ENCODE data around the gene TMEM150C. TPM values are rescaled to one million over a fixed set of nuclear protein-coding genes. Genes with fewer than 3 reads are reported as not detected.
A peak's percentile ranks its signal among the peaks of the same experiment; 100 is the strongest.
"Not testable (repeated sequence)": the region's sequence is repeated elsewhere in the genome, so short reads cannot be mapped to it uniquely, and the experiment has no call there.

TMEM150C gene
- total RNA-seq, 1 donor from 2014 or later: 10.6 TPM

DNA sequence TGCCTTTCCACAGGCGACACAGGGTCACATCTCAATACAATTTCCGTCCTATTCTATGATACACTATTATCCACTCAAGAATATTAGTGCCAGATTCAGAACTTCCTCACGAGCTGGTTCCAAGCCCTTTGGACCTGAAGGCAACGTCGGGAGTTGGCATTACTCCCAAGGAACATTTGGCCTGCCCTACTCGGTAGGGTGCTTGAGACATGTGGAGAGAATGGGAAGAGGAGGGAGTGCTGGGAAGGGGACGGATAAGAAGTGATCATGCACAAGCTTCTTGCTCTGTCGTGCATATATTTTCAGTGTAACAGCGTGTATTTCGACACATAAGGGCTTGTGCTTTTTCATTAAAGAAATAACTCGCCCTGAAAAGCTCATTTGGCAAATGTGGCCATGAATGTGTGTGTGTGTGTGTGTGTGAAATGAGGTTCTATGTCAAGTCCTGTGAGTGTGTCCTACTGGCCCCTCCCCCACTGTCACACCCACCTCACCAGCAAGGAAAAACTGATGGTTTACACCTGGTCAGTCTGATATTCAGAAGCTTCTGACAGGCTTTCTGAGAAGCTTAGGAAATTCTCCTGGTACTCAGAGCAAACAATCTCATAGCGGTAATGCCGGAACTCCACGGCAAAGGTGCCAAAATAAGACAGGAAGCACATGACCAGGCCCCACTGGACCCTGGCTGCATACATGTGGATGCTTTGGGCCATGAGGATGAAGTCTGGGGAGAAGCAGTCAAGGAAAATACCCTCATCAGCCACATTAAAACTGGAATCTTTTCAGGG, 76.6 kb downstream of the TMEM150C start:
- intact Hi-C loops (cut with DNase I): no loop called here
- Histone ChIP-seq H3K27me3 (no peaks in the 10 kb centered on the region), H3K9me3 (no peaks in the 10 kb centered on the region), H3K4me3 (no peak overlapping the region), H3K4me1 (no peaks in the 10 kb centered on the region), H3K36me3 (no peaks in the 10 kb centered on the region), H3K27ac (no peak overlapping the region)
- no peak for DNase-seq (ENCODE audit: extremely low spot score in 2 of 2)
- no peak for TF ChIP-seq POLR2AphosphoS5 (IDR thresholded peaks at IDR 0.05; ENCODE audit: insufficient read depth in 1 of 2, low read depth in 1 of 2)
- no peak for TF ChIP-seq CTCF (IDR thresholded peaks at IDR 0.05)

DNA sequence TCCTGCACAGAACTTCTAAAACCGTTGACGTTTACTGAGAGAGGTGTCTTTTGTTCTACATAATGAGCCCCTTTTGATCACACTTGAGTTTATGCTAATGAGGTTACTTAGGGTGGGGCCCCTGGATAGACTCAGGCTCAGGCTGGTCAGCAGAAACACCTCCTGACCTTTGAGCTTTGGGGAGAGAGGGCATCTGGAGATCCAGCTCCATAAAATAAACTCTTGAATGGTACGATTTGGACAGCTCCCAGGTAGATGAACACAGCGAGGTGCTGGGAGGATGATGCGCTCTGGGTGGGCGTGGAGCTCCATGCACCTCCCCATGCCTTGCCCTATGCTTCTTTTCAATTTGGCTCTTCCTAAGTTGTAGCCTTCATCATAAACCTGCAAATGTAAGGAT, 79.4 kb downstream of the TMEM150C start:
- H3K4me3 ChIP-seq: no peak overlapping the region
- no peak for TF ChIP-seq CTCF (IDR thresholded peaks at IDR 0.05)
- no peak for TF ChIP-seq POLR2AphosphoS5 (IDR thresholded peaks at IDR 0.05; ENCODE audit: insufficient read depth in 1 of 2, low read depth in 1 of 2)
- no peak for TF ChIP-seq POLR2A (IDR thresholded peaks at IDR 0.05)
- H3K27me3 ChIP-seq: no peaks in the 10 kb centered on the region
- H3K9me3 ChIP-seq: no peaks in the 10 kb centered on the region
- intact Hi-C loops (cut with DNase I): no loop called here
- no peak overlapping the region for H3K27ac ChIP-seq
- H3K4me1 ChIP-seq: no peaks in the 10 kb centered on the region
- H3K36me3 ChIP-seq: no peaks in the 10 kb centered on the region
- no peak for DNase-seq (ENCODE audit: extremely low spot score in 2 of 2)

DNA sequence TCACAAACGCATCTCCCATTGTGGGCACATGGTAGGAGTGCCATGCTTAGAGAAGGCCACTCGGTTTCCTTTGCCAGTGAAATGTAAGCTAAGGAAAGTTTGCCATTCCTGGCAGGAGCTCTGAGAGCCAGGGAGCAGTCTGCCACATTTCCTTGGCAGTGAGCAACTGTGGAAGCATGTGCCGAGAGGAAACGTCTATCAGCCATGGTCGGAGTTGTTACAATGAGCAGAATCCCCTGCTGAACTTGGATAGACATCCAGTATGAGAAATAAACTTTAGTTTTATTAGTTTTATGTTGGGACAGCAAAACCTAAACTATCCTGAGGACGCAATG, 80.3 kb downstream of the TMEM150C start:
- H3K36me3 ChIP-seq: no peaks in the 10 kb centered on the region
- intact Hi-C loops (cut with DNase I): no loop called here
- no peak overlapping the region for H3K4me3 ChIP-seq
- TF ChIP-seq POLR2AphosphoS5 (IDR thresholded peaks at IDR 0.05; ENCODE audit: insufficient read depth in 1 of 2, low read depth in 1 of 2) (no peak), POLR2A (IDR thresholded peaks at IDR 0.05) (no peak), CTCF (IDR thresholded peaks at IDR 0.05) (no peak)
- no peaks in the 10 kb centered on the region for H3K27me3 ChIP-seq
- no peak for DNase-seq (ENCODE audit: extremely low spot score in 2 of 2)
- H3K9me3 ChIP-seq: no peaks in the 10 kb centered on the region
- H3K27ac ChIP-seq: no peak overlapping the region
- no peaks in the 10 kb centered on the region for H3K4me1 ChIP-seq

DNA sequence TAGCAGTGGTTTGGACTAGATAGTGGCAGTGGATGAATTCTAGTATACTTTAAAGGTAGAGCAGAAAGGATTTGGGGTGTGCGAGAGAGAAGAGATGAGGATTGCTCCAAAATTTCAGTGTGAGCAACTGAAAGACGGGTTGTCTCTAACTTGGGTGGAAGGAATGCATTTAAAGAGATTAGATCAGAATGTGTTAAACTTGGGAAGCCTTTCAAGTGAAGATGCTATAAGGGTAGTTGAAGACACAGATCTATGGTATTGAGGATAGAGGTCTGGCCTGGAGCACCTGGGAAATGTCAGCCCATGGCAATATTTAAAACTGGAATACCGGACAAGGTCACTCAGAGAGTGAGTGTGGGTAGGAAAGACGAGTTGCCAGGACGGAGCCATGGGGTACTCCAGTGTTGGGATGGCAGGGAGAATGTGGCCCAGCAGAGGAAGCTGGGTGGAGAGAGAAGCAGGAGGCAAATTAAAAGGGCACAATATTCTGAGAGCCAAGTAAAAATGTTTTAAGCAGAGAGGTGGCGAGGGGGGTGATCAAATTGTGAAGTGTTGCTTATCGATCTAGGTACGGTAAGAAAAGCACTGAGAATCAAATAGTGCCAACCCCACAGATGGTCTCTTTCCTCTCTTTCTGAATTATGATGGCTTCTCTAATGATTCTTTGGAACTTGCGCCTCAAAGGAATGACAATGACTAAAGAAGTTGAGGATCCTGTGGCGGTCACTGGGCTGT, 80.8 kb downstream of the TMEM150C start:
- no peak for DNase-seq (ENCODE audit: extremely low spot score in 2 of 2)
- TF ChIP-seq POLR2AphosphoS5 (IDR thresholded peaks at IDR 0.05; ENCODE audit: insufficient read depth in 1 of 2, low read depth in 1 of 2) (no peak), CTCF (IDR thresholded peaks at IDR 0.05) (no peak), POLR2A (IDR thresholded peaks at IDR 0.05) (no peak)
- Histone ChIP-seq H3K4me3 (no peak overlapping the region), H3K27me3 (no peaks in the 10 kb centered on the region), H3K9me3 (no peaks in the 10 kb centered on the region), H3K27ac (no peak overlapping the region), H3K36me3 (no peaks in the 10 kb centered on the region), H3K4me1 (no peaks in the 10 kb centered on the region)
- intact Hi-C loops (cut with DNase I): no loop called here

GRCh38 chr4:82479562-82479961, 82.2 kb downstream of the TMEM150C start:
- Histone ChIP-seq H3K27me3 (no peaks in the 10 kb centered on the region), H3K9me3 (no peaks in the 10 kb centered on the region), H3K36me3 (no peaks in the 10 kb centered on the region), H3K4me3 (no peak overlapping the region), H3K4me1 (no peaks in the 10 kb centered on the region), H3K27ac (no peak overlapping the region)
- intact Hi-C loops (cut with DNase I): no loop called here
- TF ChIP-seq CTCF (IDR thresholded peaks at IDR 0.05) (no peak), POLR2A (IDR thresholded peaks at IDR 0.05) (no peak), POLR2AphosphoS5 (IDR thresholded peaks at IDR 0.05; ENCODE audit: insufficient read depth in 1 of 2, low read depth in 1 of 2) (no peak)
- DNase-seq (ENCODE audit: extremely low spot score in 2 of 2): peak in 1 of 2 donors; percentile 54

- H3K27ac ChIP-seq; intact Hi-C loops (cut with DNase I); H3K9me3 ChIP-seq; DNase-seq (ENCODE audit: extremely low spot score in 2 of 2); H3K4me3 ChIP-seq; H3K4me1 ChIP-seq; H3K27me3 ChIP-seq; H3K36me3 ChIP-seq: not testable (repeated sequence)
Measured at GRCh38 chr4:82477469-82477868, 84.3 kb downstream of the TMEM150C start.

- H3K36me3 ChIP-seq; H3K9me3 ChIP-seq; intact Hi-C loops (cut with DNase I); H3K4me1 ChIP-seq; DNase-seq (ENCODE audit: extremely low spot score in 2 of 2); H3K27me3 ChIP-seq; H3K4me3 ChIP-seq; H3K27ac ChIP-seq: not testable (repeated sequence)
Measured at GRCh38 chr4:82475931-82476330, 85.9 kb downstream of the TMEM150C start.
